WI38 (cell line): Measurements from ENCODE around the gene ADK.

Experiments used
- H3K4me3 ChIP-seq: 2 replicates; pipeline ENCODE4 v1.5.1; 2011; ENCODE audit warnings: low read depth, mild to moderate bottlenecking, control low read depth, low read length
- CTCF ChIP-seq: IDR thresholded peaks from 2 replicates; pipeline ENCODE4 v1.5.1; 2012; ENCODE audit warnings: low read depth, mild to moderate bottlenecking, control low read depth, low read length

ADK gene

GRCh38 chr10:74502963-74503608 is 352.1 kb downstream of the ADK start:
- H3K4me3 ChIP-seq: no peak overlapping the region
- no peak for TF ChIP-seq CTCF

GRCh38 chr10:74507951-74508350 is 356.9 kb downstream of the ADK start:
- TF ChIP-seq CTCF: no peak

GRCh38 chr10:74510594-74510993 is 359.6 kb downstream of the ADK start:
- no peak overlapping the region for H3K4me3 ChIP-seq
- TF ChIP-seq CTCF: no peak

More at GRCh38 chr10:74507951-74508350, 356.9 kb downstream of the ADK start:
- no peak overlapping the region for H3K4me3 ChIP-seq

DNA sequence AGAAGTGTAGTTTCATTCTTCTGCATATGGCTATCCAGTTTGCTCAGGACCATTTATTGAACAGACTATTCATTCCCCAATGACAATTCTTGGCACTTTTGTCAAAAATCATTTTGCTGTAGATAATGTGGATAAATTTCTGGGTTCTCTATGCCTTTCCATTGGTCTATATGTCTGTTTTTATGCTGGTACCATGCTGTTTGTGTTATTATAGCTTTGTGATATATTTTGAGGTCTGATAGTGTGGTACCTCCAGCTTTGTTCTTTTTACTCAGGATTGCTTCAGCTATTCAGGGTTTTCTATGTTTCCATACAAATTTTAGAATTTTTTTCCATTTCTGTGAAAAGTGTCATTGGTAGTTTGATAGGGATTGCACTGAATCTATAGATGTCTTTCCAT is 360.0 kb downstream of the ADK start:
- no peak for TF ChIP-seq CTCF
- H3K4me3 ChIP-seq: no peak overlapping the region

DNA sequence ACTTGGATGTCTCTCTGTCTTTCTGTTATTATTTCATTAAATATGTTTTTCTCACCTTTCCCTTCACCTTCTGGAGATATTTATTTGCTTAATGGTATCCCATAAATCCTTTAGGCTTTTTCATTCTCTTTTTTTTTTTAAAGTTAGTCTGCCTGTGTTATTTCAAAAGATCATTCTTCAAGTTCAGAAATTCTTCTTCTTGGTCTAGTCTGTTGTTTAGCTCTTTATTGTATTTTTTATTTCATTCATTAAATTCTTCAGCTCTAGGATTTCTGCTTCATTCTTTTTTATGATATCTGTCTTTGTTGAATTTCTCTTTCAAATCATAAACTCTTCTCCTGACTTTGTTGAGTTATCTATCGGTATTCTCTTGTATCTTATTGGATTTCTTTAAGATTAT is 363.3 kb downstream of the ADK start:
- TF ChIP-seq CTCF: no peak
- H3K4me3 ChIP-seq: no peak overlapping the region

- TF ChIP-seq CTCF: no peak
Measured at GRCh38 chr10:74518061-74518460, 367.0 kb downstream of the ADK start.

DNA sequence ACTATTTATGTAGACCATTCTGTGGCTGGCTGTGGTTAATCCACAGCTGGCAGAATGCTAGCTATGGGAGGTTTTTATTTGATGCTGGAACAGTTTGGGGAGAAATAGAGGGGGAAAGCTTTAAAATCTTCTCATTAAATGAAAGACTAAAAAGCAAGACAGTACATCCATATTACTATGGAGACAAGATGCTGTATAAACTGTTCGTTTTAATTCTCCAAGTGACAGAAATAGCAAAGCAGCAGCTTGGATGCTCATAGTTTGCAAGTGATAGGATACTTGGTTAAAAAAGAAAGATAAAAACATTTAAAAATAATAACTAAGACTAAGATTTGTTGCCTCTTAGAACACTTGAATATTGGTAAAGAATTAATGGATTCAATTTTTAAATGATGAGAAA is 370.5 kb downstream of the ADK start:
- TF ChIP-seq CTCF: no peak
- H3K4me3 ChIP-seq: no peak overlapping the region

More at GRCh38 chr10:74518061-74518460, 367.0 kb downstream of the ADK start:
- H3K4me3 ChIP-seq: no peak overlapping the region
